ENCODE results near the gene MEIOB.

MEIOB gene

GRCh38 chr16:1874854-1875253 is 2.9 kb upstream of the MEIOB start:
- no peak for FAIRE-seq

- FAIRE-seq, result no peak
These were observed 1.4 kb downstream of the MEIOB start for GRCh38 chr16:1870365-1871082.

GRCh38 chr16:1865902-1866690 is 5.9 kb downstream of the MEIOB start:
- peak; percentile 76 for FAIRE-seq

- peak; percentile 86 for FAIRE-seq
These were observed 8.1 kb downstream of the MEIOB start for GRCh38 chr16:1863681-1864460.

GRCh38 chr16:1862394-1862793 is 9.6 kb downstream of the MEIOB start:
- no peak for FAIRE-seq

GRCh38 chr16:1861730-1862129 is 10.2 kb downstream of the MEIOB start:
- FAIRE-seq, result no peak

- FAIRE-seq, result no peak
These were observed 12.3 kb downstream of the MEIOB start for GRCh38 chr16:1859650-1860049.

- FAIRE-seq, result no peak
These were observed 13.6 kb downstream of the MEIOB start for GRCh38 chr16:1858189-1858865.

GRCh38 chr16:1857433-1858097 is 14.4 kb downstream of the MEIOB start:
- no peak for FAIRE-seq

GRCh38 chr16:1851793-1852192 is 20.2 kb downstream of the MEIOB start:
- FAIRE-seq, result no peak

GRCh38 chr16:1850981-1851380 is 21.0 kb downstream of the MEIOB start:
- no peak for FAIRE-seq

GRCh38 chr16:1846416-1846815 is 25.5 kb downstream of the MEIOB start:
- no peak for FAIRE-seq

GRCh38 chr16:1845985-1846384 is 26.0 kb downstream of the MEIOB start:
- FAIRE-seq, result no peak

- no peak for FAIRE-seq
These were observed 32.4 kb downstream of the MEIOB start for GRCh38 chr16:1839554-1839953.

GRCh38 chr16:1834096-1834495 is 37.9 kb downstream of the MEIOB start:
- FAIRE-seq, result no peak

GRCh38 chr16:1832838-1833454 is 39.0 kb downstream of the MEIOB start:
- FAIRE-seq, result no peak

GRCh38 chr16:1831186-1832075 is 40.5 kb downstream of the MEIOB start:
- no peak for FAIRE-seq

GRCh38 chr16:1830213-1830612 is 41.8 kb downstream of the MEIOB start:
- FAIRE-seq, result no peak

GRCh38 chr16:1828645-1829410 is 43.1 kb downstream of the MEIOB start:
- FAIRE-seq, result no peak

Measured in A204.1 (cell line).